Osteoblast (primary cell): ENCODE measurements around the gene MS4A15. TPM values are rescaled to one million over a fixed set of nuclear protein-coding genes. Genes with fewer than 3 reads are reported as not detected.
A peak's percentile ranks its signal among the peaks of the same experiment; 100 is the strongest.

Source experiments
- DNase-seq: peaks from one replicate; pipeline ENCODE4 v3.0.0; 2011; ENCODE audit warnings: low spot score, mixed read lengths; ENCODE audit not compliant: insufficient read length; ENCODE audit errors: missing footprints
- H2AFZ ChIP-seq: 2 replicates; pipeline ENCODE4 v1.6.0; 2011; ENCODE audit warnings: mild to moderate bottlenecking, low read length
- H3K27ac ChIP-seq: 2 replicates; pipeline ENCODE4 v1.5.1; 2011; ENCODE audit warnings: mild to moderate bottlenecking, low read depth, low read length, moderate library complexity
- H3K27me3 ChIP-seq: 2 replicates; pipeline ENCODE4 v1.6.0; 2012; ENCODE audit warnings: mild to moderate bottlenecking, control low read depth, inconsistent platforms, low read length, moderate library complexity; ENCODE audit not compliant: insufficient read depth
- H3K36me3 ChIP-seq: 2 replicates; pipeline ENCODE4 v1.5.1; 2011; ENCODE audit warnings: mild to moderate bottlenecking, low read length, control low read depth, moderate library complexity; ENCODE audit not compliant: insufficient read depth
- H3K4me1 ChIP-seq: 2 replicates; pipeline ENCODE4 v1.5.1; 2011; ENCODE audit warnings: mild to moderate bottlenecking, low read length, control low read depth, moderate library complexity; ENCODE audit not compliant: insufficient read depth
- H3K4me2 ChIP-seq: 2 replicates; pipeline ENCODE4 v1.6.0; 2011; ENCODE audit warnings: mild to moderate bottlenecking, low read length; ENCODE audit not compliant: insufficient read depth
- H3K4me3 ChIP-seq: fragments of 200-600 bp; sonication (generic); 3 replicates; pipeline ENCODE4 v1.5.1; 2012; ENCODE audit warnings: mild to moderate bottlenecking, low read length, inconsistent platforms; ENCODE audit not compliant: insufficient read depth
- H3K79me2 ChIP-seq: 2 replicates; pipeline ENCODE4 v1.6.0; 2012; ENCODE audit warnings: mild to moderate bottlenecking, low read length, control low read depth, inconsistent platforms; ENCODE audit not compliant: insufficient read depth
- H3K9me3 ChIP-seq: 2 replicates; pipeline ENCODE4 v1.5.1; 2011; ENCODE audit warnings: low read depth, low read length, control low read depth
- H4K20me1 ChIP-seq: 2 replicates; pipeline ENCODE4 v1.6.0; 2012; ENCODE audit warnings: mild to moderate bottlenecking, low read length, control low read depth; ENCODE audit not compliant: insufficient read depth
- CTCF ChIP-seq: IDR thresholded peaks from 2 replicates; pipeline ENCODE4 v1.5.1; 2011; ENCODE audit warnings: mild to moderate bottlenecking, low read depth, low read length, moderate library complexity; ENCODE audit errors: extremely low read depth
- total RNA-seq: library from RNA; depleted of rRNA; stranded (reverse); fragments of >200 nt; gene quantifications from 2 replicates; pipeline ENCODE4 v1.2.3, GENCODE V29; 2012

MS4A15 gene
- total RNA-seq, 1 donor = not detected

GRCh38 chr11:60768202-60768601, 11.5 kb downstream of the MS4A15 start:
- Histone ChIP-seq H3K4me1 (no peaks in the 10 kb centered on the region), H3K4me3 (no peak overlapping the region), H3K79me2 (no peaks in the 10 kb centered on the region), H4K20me1 (no peaks in the 10 kb centered on the region), H3K27ac (no peak overlapping the region), H3K4me2 (no peak overlapping the region), H3K27me3 (peaks cover 12% of the 10 kb centered on the region), H3K36me3 (no peaks in the 10 kb centered on the region), H3K9me3 (no peaks in the 10 kb centered on the region), H2AFZ (no peak overlapping the region)
- DNase-seq = peak; percentile 23
- TF ChIP-seq CTCF = no peak

GRCh38 chr11:60769273-60769672, 12.6 kb downstream of the MS4A15 start:
- Histone ChIP-seq H3K27ac (no peak overlapping the region), H3K4me3 (no peak overlapping the region), H3K9me3 (no peaks in the 10 kb centered on the region), H3K36me3 (no peaks in the 10 kb centered on the region), H3K27me3 (peaks cover 3% of the 10 kb centered on the region), H3K4me1 (no peaks in the 10 kb centered on the region), H3K79me2 (no peaks in the 10 kb centered on the region), H2AFZ (no peak overlapping the region), H4K20me1 (no peaks in the 10 kb centered on the region), H3K4me2 (no peak overlapping the region)
- peak; percentile 39 for DNase-seq
- no peak for TF ChIP-seq CTCF

- H3K27me3 ChIP-seq = peaks cover 3% of the 10 kb centered on the region
- no peaks in the 10 kb centered on the region for H3K79me2 ChIP-seq
- no peaks in the 10 kb centered on the region for H4K20me1 ChIP-seq
- no peaks in the 10 kb centered on the region for H3K36me3 ChIP-seq
- H3K9me3 ChIP-seq = no peaks in the 10 kb centered on the region
- H3K27ac ChIP-seq = no peak overlapping the region
- H3K4me1 ChIP-seq = no peaks in the 10 kb centered on the region
- H3K4me3 ChIP-seq = no peak overlapping the region
- TF ChIP-seq CTCF = no peak
- no peak overlapping the region for H3K4me2 ChIP-seq
- DNase-seq = no peak
- no peak overlapping the region for H2AFZ ChIP-seq
Observed at GRCh38 chr11:60769811-60770210, 13.1 kb downstream of the MS4A15 start.

DNA sequence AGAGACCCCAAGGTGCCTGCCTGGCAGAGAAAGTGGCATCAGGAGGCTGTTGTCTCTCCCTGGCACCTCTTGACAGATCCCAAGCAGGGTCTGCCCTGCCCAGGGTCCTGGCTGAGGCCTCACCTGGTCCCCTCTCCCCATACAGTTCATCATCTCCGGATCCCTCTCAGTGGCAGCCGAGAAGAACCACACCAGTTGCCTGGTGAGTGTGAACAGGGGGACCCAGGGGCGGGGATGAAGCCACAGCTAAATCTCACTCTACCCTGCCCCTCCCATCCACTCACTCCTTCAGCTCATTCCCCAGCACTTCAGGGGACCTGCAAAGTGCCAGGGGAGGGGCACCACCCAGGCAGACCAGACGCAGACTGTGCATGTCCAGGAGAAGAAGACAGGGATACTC, 14.5 kb downstream of the MS4A15 start:
- DNase-seq = no peak
- Histone ChIP-seq H3K4me3 (no peak overlapping the region), H3K79me2 (no peaks in the 10 kb centered on the region), H3K4me1 (peaks cover 7% of the 10 kb centered on the region), H3K9me3 (no peaks in the 10 kb centered on the region), H2AFZ (no peak overlapping the region), H3K27me3 (peaks cover 3% of the 10 kb centered on the region), H3K36me3 (no peaks in the 10 kb centered on the region), H4K20me1 (no peaks in the 10 kb centered on the region), H3K27ac (no peak overlapping the region), H3K4me2 (no peak overlapping the region)
- no peak for TF ChIP-seq CTCF
